ENCODE data around the gene TMPRSS3. TPM values are rescaled to one million over a fixed set of nuclear protein-coding genes. Genes with fewer than 3 reads are reported as not detected.

The TMPRSS3 gene
- total RNA-seq, 2 experiments from 2014 or later = 123 to 134 TPM

DNA sequence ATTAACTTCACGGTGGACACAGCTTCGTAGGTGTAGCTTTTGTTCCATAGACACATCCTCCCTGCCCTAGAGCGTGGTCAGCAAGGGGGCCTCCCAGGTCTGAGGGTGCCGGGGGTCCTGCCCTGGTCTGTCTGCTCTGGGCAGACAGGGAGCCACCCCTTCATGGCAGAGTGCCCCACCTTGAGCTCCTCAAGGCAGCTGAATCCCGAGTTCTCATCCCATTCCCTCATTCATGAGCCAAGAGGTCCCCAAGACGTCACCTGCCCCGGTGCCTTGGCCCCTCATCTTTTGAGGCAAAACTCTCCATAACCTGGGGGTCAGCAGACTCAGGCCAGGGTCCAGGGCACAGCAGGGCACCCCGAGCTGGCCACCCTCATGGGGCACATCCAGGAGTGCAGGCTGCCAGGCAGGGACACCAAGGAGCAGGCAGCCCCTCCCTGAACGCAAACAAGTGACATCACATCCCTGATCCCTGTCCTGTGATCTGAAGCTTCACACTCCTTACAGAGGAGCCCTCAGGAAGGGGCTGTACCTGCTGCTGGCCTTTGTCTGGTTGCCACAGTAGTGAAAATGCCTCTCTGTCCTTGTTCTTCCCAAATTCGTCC, 31.1 kb upstream of the TMPRSS3 start:
- TF ChIP-seq, protein P1, sequence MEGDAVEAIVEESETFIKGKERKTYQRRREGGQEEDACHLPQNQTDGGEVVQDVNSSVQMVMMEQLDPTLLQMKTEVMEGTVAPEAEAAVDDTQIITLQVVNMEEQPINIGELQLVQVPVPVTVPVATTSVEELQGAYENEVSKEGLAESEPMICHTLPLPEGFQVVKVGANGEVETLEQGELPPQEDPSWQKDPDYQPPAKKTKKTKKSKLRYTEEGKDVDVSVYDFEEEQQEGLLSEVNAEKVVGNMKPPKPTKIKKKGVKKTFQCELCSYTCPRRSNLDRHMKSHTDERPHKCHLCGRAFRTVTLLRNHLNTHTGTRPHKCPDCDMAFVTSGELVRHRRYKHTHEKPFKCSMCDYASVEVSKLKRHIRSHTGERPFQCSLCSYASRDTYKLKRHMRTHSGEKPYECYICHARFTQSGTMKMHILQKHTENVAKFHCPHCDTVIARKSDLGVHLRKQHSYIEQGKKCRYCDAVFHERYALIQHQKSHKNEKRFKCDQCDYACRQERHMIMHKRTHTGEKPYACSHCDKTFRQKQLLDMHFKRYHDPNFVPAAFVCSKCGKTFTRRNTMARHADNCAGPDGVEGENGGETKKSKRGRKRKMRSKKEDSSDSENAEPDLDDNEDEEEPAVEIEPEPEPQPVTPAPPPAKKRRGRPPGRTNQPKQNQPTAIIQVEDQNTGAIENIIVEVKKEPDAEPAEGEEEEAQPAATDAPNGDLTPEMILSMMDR (IDR thresholded peaks at IDR 0.05) = no peak
- ATAC-seq (no peak), DNase-seq (no peak)
- no peaks in the 10 kb centered on the region for H3K27me3 Mint-ChIP-seq
- intact Hi-C loops (cut with micrococcal nuclease) = loop anchor here (10.0 kb wide), 1 partner anchor 282 kb away; no protein-coding TSS in a partner anchor
- ChIA-PET CTCF (interaction anchor here (1.0 to 2.4 kb wide), 5 partner anchors 29 to 194 kb away, joined by 3 to 9 read pairs (median 7); no protein-coding TSS in a partner anchor), POLR2A (interaction anchor here (0.8 to 8.0 kb wide), 5 partner anchors 10 to 21 kb away, joined by 3 to 133 read pairs (median 6); partner anchors contain the start of gene UBASH3A)
- no peak overlapping the region for H3K4me3 Mint-ChIP-seq
- H3K9me3 Mint-ChIP-seq = no peaks in the 10 kb centered on the region
- peaks cover 86% of the 10 kb centered on the region for H3K36me3 Mint-ChIP-seq (ENCODE audit: low read depth)
- H3K27ac Mint-ChIP-seq = peak overlapping the region; percentile 59
- H3K4me1 Mint-ChIP-seq (ENCODE audit: low read depth) = peaks cover 58% of the 10 kb centered on the region

DNA sequence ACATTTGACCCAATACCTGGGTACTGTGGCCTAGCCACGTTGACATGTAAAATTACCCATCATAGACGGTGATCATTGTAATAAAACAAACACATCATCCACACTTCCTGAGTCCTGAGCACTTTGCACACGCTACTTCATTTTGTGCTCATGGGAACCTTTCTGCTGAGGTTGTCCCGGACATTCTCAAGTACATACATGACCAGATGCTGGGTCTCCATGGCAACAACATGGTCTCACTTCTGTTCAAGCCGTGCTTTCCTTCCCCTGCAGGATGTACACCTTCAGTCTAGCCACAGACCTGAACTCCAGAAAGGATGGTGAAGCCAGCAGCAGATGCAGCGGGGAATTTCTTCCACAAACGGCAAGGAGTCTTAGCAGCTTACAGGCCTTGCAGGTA, 30.6 kb upstream of the TMPRSS3 start:
- TF ChIP-seq, protein P1 (IDR thresholded peaks at IDR 0.05) = no peak
- Mint-ChIP-seq H3K4me1 (ENCODE audit: low read depth) (peaks cover 61% of the 10 kb centered on the region), H3K27ac (peak overlapping the region; percentile 93), H3K27me3 (no peaks in the 10 kb centered on the region), H3K9me3 (no peaks in the 10 kb centered on the region), H3K4me3 (no peak overlapping the region), H3K36me3 (ENCODE audit: low read depth) (peaks cover 86% of the 10 kb centered on the region)
- CTCF ChIA-PET = interaction anchor here (1.4 to 2.4 kb wide), 6 partner anchors 10 to 193 kb away, joined by 4 to 9 read pairs (median 6); no protein-coding TSS in a partner anchor
- intact Hi-C loops (cut with micrococcal nuclease) = loop anchor here (10.0 kb wide), 1 partner anchor 282 kb away; no protein-coding TSS in a partner anchor
- POLR2A ChIA-PET = interaction anchor here (0.8 to 8.0 kb wide), 6 partner anchors 11 to 33 kb away, joined by 3 to 133 read pairs (median 8); partner anchors contain the start of gene UBASH3A
- ATAC-seq (no peak), DNase-seq (no peak)

DNA sequence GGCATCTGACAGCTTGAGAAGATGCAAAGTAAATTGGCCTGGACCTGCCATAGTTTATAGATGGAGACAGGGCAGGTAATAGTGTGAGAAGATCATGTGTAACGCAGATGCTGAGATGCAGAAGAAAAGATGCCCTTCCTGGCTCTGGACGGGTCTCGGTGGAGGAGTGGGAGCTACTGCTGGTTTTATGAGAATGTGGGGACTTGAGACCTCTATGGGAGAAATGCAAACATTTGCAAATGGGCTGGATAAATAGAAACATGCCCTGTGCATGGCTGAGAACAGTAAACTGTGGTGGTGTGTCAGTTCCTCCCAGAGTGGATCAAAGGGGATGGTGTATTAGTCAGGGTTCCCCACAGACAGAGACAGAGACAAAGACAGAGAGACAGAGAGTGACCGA, 29.7 kb upstream of the TMPRSS3 start:
- intact Hi-C loops (cut with micrococcal nuclease) = loop anchor here (10.0 kb wide), 1 partner anchor 281 kb away; no protein-coding TSS in a partner anchor
- POLR2A ChIA-PET = interaction anchor here (0.9 to 8.0 kb wide), 10 partner anchors 8 to 37 kb away, joined by 3 to 133 read pairs (median 4); partner anchors contain the start of gene UBASH3A
- ATAC-seq (peak; percentile 50), DNase-seq (peak; percentile 54)
- Mint-ChIP-seq H3K27me3 (no peaks in the 10 kb centered on the region), H3K9me3 (no peaks in the 10 kb centered on the region), H3K4me1 (ENCODE audit: low read depth) (peaks cover 69% of the 10 kb centered on the region), H3K4me3 (peak overlapping the region; percentile 74), H3K27ac (peak overlapping the region; percentile 93), H3K36me3 (ENCODE audit: low read depth) (peaks cover 86% of the 10 kb centered on the region)
- TF ChIP-seq, protein P1 (IDR thresholded peaks at IDR 0.05) = no peak
- CTCF ChIA-PET = interaction anchor here (0.5 to 5.5 kb wide), 13 partner anchors 9 to 192 kb away, joined by 3 to 46 read pairs (median 4); partner anchors contain the start of gene UBASH3A

DNA sequence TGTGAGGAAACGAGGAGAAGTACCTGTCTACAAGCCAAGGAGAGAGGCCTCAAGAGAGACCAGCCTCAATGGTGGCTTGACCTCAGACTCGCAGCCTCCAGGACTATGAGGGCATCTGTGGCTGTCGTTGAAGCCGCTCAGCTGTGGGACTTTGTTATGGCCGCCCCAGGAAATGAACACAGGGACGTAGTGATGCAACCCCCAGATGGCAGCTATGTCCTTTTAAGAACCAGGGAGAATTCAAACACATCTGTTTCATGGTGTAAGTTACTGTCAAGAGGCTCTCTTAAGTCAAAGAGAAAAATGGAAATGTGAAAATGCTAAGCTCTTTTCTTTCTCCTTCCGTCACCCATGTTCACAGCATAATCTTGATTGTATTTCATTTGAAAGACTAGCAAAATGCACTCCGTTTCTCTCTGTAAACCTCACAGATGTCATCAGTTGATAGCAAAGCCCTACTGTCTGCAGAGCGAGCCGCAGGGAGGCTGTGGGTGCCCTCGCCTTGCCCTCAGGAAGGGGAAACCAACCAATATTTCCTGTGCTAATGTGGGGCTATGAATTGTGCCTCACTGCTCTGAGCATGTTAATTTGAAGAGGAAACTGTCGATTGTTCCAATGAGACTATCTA, 29.2 kb upstream of the TMPRSS3 start:
- intact Hi-C loops (cut with micrococcal nuclease) = loop anchor here (10.0 kb wide), 1 partner anchor 280 kb away; no protein-coding TSS in a partner anchor
- DNase-seq (peak; percentile 87), ATAC-seq (peak; percentile 65)
- CTCF ChIA-PET = interaction anchor here (0.5 to 5.5 kb wide), 12 partner anchors 8 to 180 kb away, joined by 3 to 46 read pairs (median 4); partner anchors contain the start of gene UBASH3A
- peaks cover 86% of the 10 kb centered on the region for H3K36me3 Mint-ChIP-seq (ENCODE audit: low read depth)
- H3K4me3 Mint-ChIP-seq = peak overlapping the region; percentile 74
- H3K27me3 Mint-ChIP-seq = no peaks in the 10 kb centered on the region
- TF ChIP-seq, protein P1 (IDR thresholded peaks at IDR 0.05) = no peak
- POLR2A ChIA-PET = interaction anchor here (0.8 to 8.0 kb wide), 10 partner anchors 9 to 36 kb away, joined by 3 to 133 read pairs (median 4); partner anchors contain the start of gene UBASH3A
- H3K27ac Mint-ChIP-seq = peak overlapping the region; percentile 93
- peaks cover 73% of the 10 kb centered on the region for H3K4me1 Mint-ChIP-seq (ENCODE audit: low read depth)
- peaks cover under 1% of the 10 kb centered on the region for H3K9me3 Mint-ChIP-seq
